ENCODE measurements around the gene STARD9. TPM values are rescaled to one million over a fixed set of nuclear protein-coding genes. Genes with fewer than 3 reads are reported as not detected.
"Not testable (repeated sequence)": the region's sequence is repeated elsewhere in the genome, so short reads cannot be mapped to it uniquely, and the experiment has no call there.

Gene STARD9
- total RNA-seq, result 10.0 and 11.9 TPM in 2 replicates

GRCh38 chr15:42575188-42576039 lies at the start of gene STARD9:
STARD9 (plus strand) TSS chr15:42575606; CDS start chr15:42575716, 110 bp downstream.
- DNase-seq (ENCODE audit: low spot score), result peak; percentile 94
- peaks cover 34% of the 10 kb centered on the region for H3K4me1 Mint-ChIP-seq (ENCODE audit: low read depth)
- peaks cover 23% of the 10 kb centered on the region for H3K27me3 Mint-ChIP-seq (ENCODE audit: low read depth)
- intact Hi-C loops (cut with micrococcal nuclease), result loop anchor here (1.0 to 2.0 kb wide), 5 partner anchors 27 to 302 kb away; partner anchors contain the start of genes GANC, HAUS2, LRRC57 and TMEM87A
- H3K4me3 Mint-ChIP-seq (ENCODE audit: low read depth), result peak within 1 kb of the TSS; percentile 93
- H3K27ac Mint-ChIP-seq, result peak within 1 kb of the TSS; percentile 77
- H3K9me3 Mint-ChIP-seq, result no peaks in the 10 kb centered on the region
- peaks cover 7% of the 10 kb centered on the region for H3K36me3 Mint-ChIP-seq (ENCODE audit: low read depth)

- H3K4me3 Mint-ChIP-seq (ENCODE audit: low read depth), result no peak overlapping the region
- DNase-seq (ENCODE audit: low spot score), result no peak
- H3K9me3 Mint-ChIP-seq, result no peaks in the 10 kb centered on the region
- peaks cover 36% of the 10 kb centered on the region for H3K36me3 Mint-ChIP-seq (ENCODE audit: low read depth)
- no peak overlapping the region for H3K27ac Mint-ChIP-seq
- H3K4me1 Mint-ChIP-seq (ENCODE audit: low read depth), result no peaks in the 10 kb centered on the region
- H3K27me3 Mint-ChIP-seq (ENCODE audit: low read depth), result no peaks in the 10 kb centered on the region
- intact Hi-C loops (cut with micrococcal nuclease), result no loop called here
These were observed 46.4 kb upstream of the STARD9 start for GRCh38 chr15:42528970-42529369.

GRCh38 chr15:42533246-42533645 lies 42.2 kb upstream of the STARD9 start:
- peaks cover 53% of the 10 kb centered on the region for H3K36me3 Mint-ChIP-seq (ENCODE audit: low read depth)
- DNase-seq (ENCODE audit: low spot score), result no peak
- no peak overlapping the region for H3K27ac Mint-ChIP-seq
- intact Hi-C loops (cut with micrococcal nuclease), result no loop called here
- H3K9me3 Mint-ChIP-seq, result no peaks in the 10 kb centered on the region
- H3K4me1 Mint-ChIP-seq (ENCODE audit: low read depth), result peaks cover 2% of the 10 kb centered on the region
- no peaks in the 10 kb centered on the region for H3K27me3 Mint-ChIP-seq (ENCODE audit: low read depth)
- no peak overlapping the region for H3K4me3 Mint-ChIP-seq (ENCODE audit: low read depth)

GRCh38 chr15:42544853-42545629 lies 30.4 kb upstream of the STARD9 start:
- Mint-ChIP-seq H3K36me3 (ENCODE audit: low read depth) (peaks cover 48% of the 10 kb centered on the region), H3K27ac (peak overlapping the region; percentile 84), H3K4me1 (ENCODE audit: low read depth) (peaks cover 34% of the 10 kb centered on the region), H3K27me3 (ENCODE audit: low read depth) (no peaks in the 10 kb centered on the region), H3K9me3 (no peaks in the 10 kb centered on the region), H3K4me3 (ENCODE audit: low read depth) (no peak overlapping the region)
- intact Hi-C loops (cut with micrococcal nuclease), result no loop called here
- DNase-seq (ENCODE audit: low spot score), result no peak

- DNase-seq (ENCODE audit: low spot score), result no peak
- Mint-ChIP-seq H3K4me1 (ENCODE audit: low read depth) (peaks cover 35% of the 10 kb centered on the region), H3K36me3 (ENCODE audit: low read depth) (peaks cover 40% of the 10 kb centered on the region), H3K27me3 (ENCODE audit: low read depth) (no peaks in the 10 kb centered on the region), H3K9me3 (no peaks in the 10 kb centered on the region), H3K4me3 (ENCODE audit: low read depth) (peak overlapping the region; percentile 92), H3K27ac (peak overlapping the region; percentile 92)
- intact Hi-C loops (cut with micrococcal nuclease), result loop anchor here (1.0 to 2.0 kb wide), 3 partner anchors 27 to 102 kb away; partner anchors contain the start of genes STARD9 and ZNF106
These were observed 27.5 kb upstream of the STARD9 start for GRCh38 chr15:42547918-42548248.

- DNase-seq (ENCODE audit: low spot score), result peak; percentile 84
- intact Hi-C loops (cut with micrococcal nuclease), result loop anchor here (1.0 to 2.0 kb wide), 3 partner anchors 26 to 102 kb away; partner anchors contain the start of genes STARD9 and ZNF106
- no peaks in the 10 kb centered on the region for H3K9me3 Mint-ChIP-seq
- H3K27me3 Mint-ChIP-seq (ENCODE audit: low read depth), result no peaks in the 10 kb centered on the region
- H3K27ac Mint-ChIP-seq, result peak within 1 kb of the TSS; percentile 92
- H3K4me3 Mint-ChIP-seq (ENCODE audit: low read depth), result peak within 1 kb of the TSS; percentile 92
- H3K4me1 Mint-ChIP-seq (ENCODE audit: low read depth), result peaks cover 36% of the 10 kb centered on the region
- H3K36me3 Mint-ChIP-seq (ENCODE audit: low read depth), result peaks cover 40% of the 10 kb centered on the region
These were observed 27.0 kb upstream of the STARD9 start, which contains the start of the genes HAUS2 and LRRC57 for GRCh38 chr15:42548249-42549031. HAUS2 (plus strand) TSS chr15:42548838; CDS start chr15:42548873, 35 bp downstream. LRRC57 (minus strand) TSS chr15:42548793; CDS start chr15:42548434, 359 bp downstream.

GRCh38 chr15:42549032-42549491 lies 26.3 kb upstream of the STARD9 start:
- no peaks in the 10 kb centered on the region for H3K27me3 Mint-ChIP-seq (ENCODE audit: low read depth)
- DNase-seq (ENCODE audit: low spot score), result no peak
- peak overlapping the region; percentile 92 for H3K27ac Mint-ChIP-seq

GRCh38 chr15:42549741-42550392 lies 25.5 kb upstream of the STARD9 start:
- peak overlapping the region; percentile 92 for H3K4me3 Mint-ChIP-seq (ENCODE audit: low read depth)
- H3K4me1 Mint-ChIP-seq (ENCODE audit: low read depth), result peaks cover 39% of the 10 kb centered on the region
- no peaks in the 10 kb centered on the region for H3K9me3 Mint-ChIP-seq
- intact Hi-C loops (cut with micrococcal nuclease), result loop anchor here (2.0 kb wide), 2 partner anchors 25 to 59 kb away; partner anchors contain the start of genes STARD9 and ZNF106
- DNase-seq (ENCODE audit: low spot score), result no peak
- H3K27me3 Mint-ChIP-seq (ENCODE audit: low read depth), result no peaks in the 10 kb centered on the region
- peaks cover 34% of the 10 kb centered on the region for H3K36me3 Mint-ChIP-seq (ENCODE audit: low read depth)
- peak overlapping the region; percentile 17 for H3K27ac Mint-ChIP-seq

More at GRCh38 chr15:42549032-42549491, 26.3 kb upstream of the STARD9 start:
- intact Hi-C loops (cut with micrococcal nuclease), result loop anchor here (2.0 kb wide), 2 partner anchors 26 to 58 kb away; partner anchors contain the start of genes STARD9 and ZNF106
- peaks cover 40% of the 10 kb centered on the region for H3K4me1 Mint-ChIP-seq (ENCODE audit: low read depth)
- peaks cover 36% of the 10 kb centered on the region for H3K36me3 Mint-ChIP-seq (ENCODE audit: low read depth)
- H3K9me3 Mint-ChIP-seq, result no peaks in the 10 kb centered on the region
- peak overlapping the region; percentile 92 for H3K4me3 Mint-ChIP-seq (ENCODE audit: low read depth)

GRCh38 chr15:42553554-42553953 lies 21.9 kb upstream of the STARD9 start:
- no peak overlapping the region for H3K27ac Mint-ChIP-seq
- no peak overlapping the region for H3K4me3 Mint-ChIP-seq (ENCODE audit: low read depth)
- peaks cover 14% of the 10 kb centered on the region for H3K4me1 Mint-ChIP-seq (ENCODE audit: low read depth)
- peaks cover 16% of the 10 kb centered on the region for H3K36me3 Mint-ChIP-seq (ENCODE audit: low read depth)
- no peak for DNase-seq (ENCODE audit: low spot score)
- intact Hi-C loops (cut with micrococcal nuclease), result no loop called here
- no peaks in the 10 kb centered on the region for H3K9me3 Mint-ChIP-seq
- no peaks in the 10 kb centered on the region for H3K27me3 Mint-ChIP-seq (ENCODE audit: low read depth)

GRCh38 chr15:42556550-42557207 lies 18.7 kb upstream of the STARD9 start:
- intact Hi-C loops (cut with micrococcal nuclease); H3K9me3 Mint-ChIP-seq; H3K4me1 Mint-ChIP-seq (ENCODE audit: low read depth); H3K4me3 Mint-ChIP-seq (ENCODE audit: low read depth); H3K27ac Mint-ChIP-seq; H3K27me3 Mint-ChIP-seq (ENCODE audit: low read depth); DNase-seq (ENCODE audit: low spot score): not testable (repeated sequence)
- H3K36me3 Mint-ChIP-seq (ENCODE audit: low read depth), result peaks cover 35% of the 10 kb centered on the region

- Mint-ChIP-seq H3K4me3 (ENCODE audit: low read depth) (no peak overlapping the region), H3K4me1 (ENCODE audit: low read depth) (peaks cover 5% of the 10 kb centered on the region), H3K27ac (no peak overlapping the region), H3K9me3 (no peaks in the 10 kb centered on the region), H3K27me3 (ENCODE audit: low read depth) (no peaks in the 10 kb centered on the region), H3K36me3 (ENCODE audit: low read depth) (peaks cover 39% of the 10 kb centered on the region)
- intact Hi-C loops (cut with micrococcal nuclease), result no loop called here
- no peak for DNase-seq (ENCODE audit: low spot score)
These were observed 16.7 kb upstream of the STARD9 start for GRCh38 chr15:42558739-42559138.
